GM21529 (cell line): ENCODE measurements around the gene HIRA.
"Not testable (repeated sequence)": the region's sequence is repeated elsewhere in the genome, so short reads cannot be mapped to it uniquely, and the experiment has no call there.

Experiments
- ATAC-seq: cut with Tn5 transposase; IDR thresholded peaks from one replicate; pipeline ENCODE4 v1.9.1; 2021; ENCODE audit not compliant: unreplicated experiment

HIRA gene

GRCh38 chr22:19445279-19445982 lies 13.9 kb upstream of the HIRA start:
- not testable (repeated sequence) for ATAC-seq

DNA sequence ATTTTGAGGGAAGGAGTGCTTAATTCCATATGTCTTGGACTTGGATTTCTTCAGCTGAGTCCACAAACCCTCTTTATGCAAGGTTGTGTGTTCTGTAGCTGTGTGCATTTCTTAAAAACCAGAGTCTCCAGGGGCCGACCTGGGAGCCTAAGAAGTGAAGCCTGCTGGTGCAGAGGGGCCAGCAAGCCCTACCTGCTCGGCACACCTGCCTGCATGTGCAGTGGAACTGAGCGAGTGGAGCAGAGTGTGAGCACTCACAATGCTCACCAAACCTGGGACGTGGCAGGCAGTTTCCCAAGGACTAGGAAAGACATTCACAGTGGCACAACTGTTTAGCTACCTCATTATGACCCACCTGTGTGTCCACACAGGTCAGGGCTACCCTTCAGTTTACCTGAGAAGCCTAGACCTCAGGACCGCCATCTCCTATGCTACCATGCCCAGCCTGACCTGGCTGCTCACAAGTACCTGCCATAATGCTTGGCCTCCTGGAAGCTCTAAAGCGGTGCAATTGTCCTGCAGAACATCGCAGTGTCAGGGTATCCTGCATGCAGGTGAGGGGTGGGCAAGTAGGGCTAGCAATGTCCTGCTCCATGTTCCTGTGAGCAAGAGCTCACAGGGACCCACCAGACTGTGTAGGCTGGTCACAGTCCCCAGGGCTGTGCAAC lies 12.1 kb upstream of the HIRA start:
- no peak for ATAC-seq

DNA sequence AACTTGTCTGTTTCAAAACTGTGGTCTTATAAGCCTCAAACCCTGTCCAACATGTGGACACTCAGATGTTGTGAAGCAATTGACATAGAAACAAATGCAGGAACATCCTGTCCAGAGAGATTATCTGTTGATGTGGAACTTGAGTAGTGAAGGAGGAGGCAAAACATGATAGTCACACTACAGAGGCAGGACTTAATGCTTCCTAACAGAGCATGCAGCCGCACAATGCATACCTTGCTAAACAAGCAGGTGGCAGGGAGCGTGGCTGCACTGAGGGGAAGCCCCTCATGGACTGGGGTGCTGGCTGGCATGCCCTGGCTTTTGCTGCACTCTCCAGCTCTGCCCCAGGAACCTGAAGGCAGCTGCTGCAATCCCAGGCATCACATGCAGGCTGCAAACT lies 10.6 kb upstream of the HIRA start:
- no peak for ATAC-seq

DNA sequence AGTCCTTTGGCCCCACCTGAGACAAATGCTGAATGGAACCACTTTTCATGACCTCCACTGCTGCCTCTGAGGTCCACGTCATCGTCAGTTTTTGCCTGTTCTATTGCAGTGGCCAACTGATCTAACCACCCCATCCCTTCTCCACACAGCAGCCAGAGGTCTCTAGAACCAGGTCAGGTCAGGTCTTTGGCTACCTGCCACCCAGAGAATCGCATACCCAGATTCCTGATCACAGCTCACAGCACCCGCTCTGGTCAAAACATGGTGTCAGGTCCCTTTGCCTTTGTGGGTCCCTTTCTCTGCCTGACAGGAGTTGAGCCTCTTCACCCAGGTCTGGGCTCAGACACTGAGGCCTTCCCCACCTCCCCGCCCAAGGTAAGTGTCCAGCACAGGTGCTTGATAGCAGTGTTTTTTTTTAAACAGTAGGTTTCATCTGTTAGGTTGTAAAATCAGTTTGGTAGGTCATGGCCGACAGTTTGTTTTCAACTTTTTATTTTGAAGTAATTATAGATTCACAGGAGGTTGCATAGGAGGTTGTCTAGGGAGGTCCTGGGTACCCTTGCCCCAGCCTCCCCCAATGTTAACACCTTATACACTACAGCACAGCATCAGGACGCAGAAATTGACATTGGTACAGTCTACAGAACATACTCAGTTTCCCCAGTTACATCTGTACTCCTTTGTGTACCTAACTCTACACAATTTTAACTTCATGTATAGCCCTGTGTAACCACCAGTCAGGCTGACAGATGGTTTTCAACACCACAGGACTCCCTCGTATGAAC lies 9.1 kb upstream of the HIRA start:
- ATAC-seq: no peak

DNA sequence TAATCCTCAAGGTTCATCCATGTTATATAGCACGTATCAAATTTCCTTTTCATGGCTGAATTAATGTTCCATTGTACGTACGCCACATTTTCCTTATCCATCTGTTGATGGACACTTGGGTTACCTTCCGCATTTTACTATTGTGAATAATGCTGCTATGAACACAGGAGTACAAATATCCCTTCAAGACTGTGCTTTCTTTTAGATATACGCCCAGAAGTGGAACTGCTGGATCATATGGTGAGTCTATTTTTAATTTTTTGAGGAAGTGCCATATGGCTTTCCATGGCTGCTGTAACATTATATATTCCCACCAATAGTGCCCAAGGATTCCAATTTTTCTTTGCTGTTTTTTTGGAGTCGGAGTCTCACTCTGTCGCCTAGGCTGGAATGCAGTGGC lies 6.8 kb upstream of the HIRA start:
- ATAC-seq: no peak

- not testable (repeated sequence) for ATAC-seq
Measured at GRCh38 chr22:19436444-19437161, 5.1 kb upstream of the HIRA start.

GRCh38 chr22:19434829-19435580 lies 3.5 kb upstream of the HIRA start:
- no peak for ATAC-seq

DNA sequence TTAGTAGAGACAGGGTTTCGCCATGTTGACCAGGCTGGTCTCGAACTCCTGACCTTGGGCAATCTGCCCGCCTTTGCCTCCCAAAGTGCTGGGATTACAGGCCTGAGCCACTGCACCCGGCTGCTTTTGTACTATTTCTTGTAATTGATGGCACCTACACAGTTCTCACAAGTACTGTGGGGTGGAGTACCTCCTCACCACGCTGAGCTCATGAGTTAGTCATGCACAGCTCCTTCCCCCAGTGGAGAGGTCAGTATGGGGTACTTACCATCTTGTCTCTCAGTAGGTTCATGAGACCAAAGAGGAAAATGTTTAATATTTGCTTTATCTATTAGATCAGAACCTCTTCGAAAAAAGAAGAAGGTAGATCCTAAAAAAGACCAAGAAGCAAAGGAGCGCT lies 2.9 kb upstream of the HIRA start:
- ATAC-seq: no peak

GRCh38 chr22:19432133-19432851 lies 759 bp upstream of the HIRA start, which contains the start of gene MRPL40:
TSS of gene MRPL40 (plus strand) at chr22:19432545. CDS start at chr22:19432555, 10 bp downstream.
- ATAC-seq: peak; percentile 78

DNA sequence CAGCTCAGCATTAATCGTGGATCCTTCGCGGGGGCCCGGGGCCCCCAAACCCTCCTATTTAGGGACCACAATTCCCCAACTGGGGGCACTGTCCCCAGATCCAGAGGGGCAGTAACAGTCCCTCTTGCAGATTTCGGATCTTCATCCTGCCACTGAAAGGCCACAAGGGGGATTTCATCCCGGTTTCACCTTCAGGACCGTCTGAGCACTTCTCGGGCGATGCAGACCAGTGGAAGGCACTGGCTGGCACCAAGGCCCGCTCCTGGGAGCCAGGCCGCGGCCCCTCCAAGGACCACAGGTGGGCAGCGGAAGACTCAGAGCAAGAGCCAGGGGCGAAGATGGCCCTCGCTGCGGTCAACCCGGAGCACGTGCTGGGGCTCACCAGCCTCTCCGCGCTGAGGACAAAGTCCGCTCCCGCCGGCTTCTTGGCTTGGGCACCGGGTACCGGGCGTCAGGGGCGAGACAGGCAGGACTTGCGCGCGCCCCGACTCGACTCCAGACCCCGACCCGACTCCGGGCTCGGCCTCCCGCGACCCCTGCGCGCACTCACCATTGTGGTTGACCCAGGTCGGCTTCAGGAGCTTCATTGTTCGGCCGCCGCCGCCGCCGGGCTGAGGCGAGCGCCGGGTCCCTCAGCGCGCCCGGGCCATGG lies 517 bp downstream of the HIRA start:
- ATAC-seq: no peak

DNA sequence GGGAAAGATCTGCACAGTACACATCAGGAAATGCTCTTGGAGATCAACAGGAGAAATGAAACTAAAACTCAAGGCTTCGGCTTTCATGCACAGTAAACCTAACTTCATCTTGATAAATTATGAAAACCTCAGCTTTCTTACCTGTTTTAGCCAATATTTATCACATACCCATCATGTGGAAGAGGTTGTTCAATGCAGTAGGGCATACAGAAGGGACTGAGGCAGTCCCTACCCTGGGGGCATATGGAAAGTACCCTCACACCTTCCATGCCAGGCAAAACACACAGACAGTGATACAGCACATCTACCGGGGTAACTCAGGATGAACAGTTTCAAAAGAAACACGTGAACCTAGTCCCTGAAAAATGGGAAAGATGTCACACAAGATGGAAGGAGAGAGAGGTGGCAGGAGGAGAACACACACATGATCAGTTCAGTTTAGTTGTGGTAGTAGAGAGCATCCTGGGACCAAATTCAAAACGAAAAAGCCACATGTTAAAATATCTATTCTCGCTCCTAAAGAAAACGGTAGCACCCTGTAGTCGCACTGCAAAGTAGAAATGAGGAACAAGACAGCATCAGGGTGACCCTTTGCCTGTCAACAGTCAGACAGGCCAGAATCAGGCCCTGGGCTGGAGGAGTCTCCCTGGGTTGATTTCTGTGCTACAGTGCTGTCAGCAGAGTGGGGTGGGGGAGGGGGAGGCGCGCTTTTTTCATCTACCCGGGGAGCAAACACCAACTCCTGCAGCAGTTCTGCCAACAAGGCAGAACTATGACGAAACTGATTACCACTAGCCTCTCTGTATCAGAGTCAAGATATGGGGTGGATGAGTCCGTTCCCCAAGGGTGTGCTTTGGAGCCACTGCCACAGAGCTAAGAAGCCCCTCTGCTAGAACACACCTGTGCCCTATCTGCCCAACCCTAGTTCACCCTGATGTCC lies 1.3 kb downstream of the HIRA start:
- no peak for ATAC-seq

DNA sequence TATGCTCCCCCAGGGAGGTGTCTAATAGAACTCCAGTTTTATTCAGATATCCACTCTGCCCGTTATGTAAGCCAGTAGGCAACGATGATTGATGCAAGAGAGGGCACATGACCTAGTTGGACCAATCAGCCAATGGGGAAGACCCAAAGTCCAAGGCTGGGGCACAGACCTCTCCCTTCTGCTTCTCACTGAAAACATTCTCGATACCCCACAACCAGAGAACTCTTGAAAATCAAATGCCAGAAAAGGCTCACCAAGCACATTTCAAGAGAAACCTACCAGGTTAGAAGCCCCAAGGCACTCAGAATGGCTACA lies 7.4 kb downstream of the HIRA start:
- no peak for ATAC-seq

GRCh38 chr22:19422440-19423301 lies 8.9 kb downstream of the HIRA start:
- no peak for ATAC-seq

DNA sequence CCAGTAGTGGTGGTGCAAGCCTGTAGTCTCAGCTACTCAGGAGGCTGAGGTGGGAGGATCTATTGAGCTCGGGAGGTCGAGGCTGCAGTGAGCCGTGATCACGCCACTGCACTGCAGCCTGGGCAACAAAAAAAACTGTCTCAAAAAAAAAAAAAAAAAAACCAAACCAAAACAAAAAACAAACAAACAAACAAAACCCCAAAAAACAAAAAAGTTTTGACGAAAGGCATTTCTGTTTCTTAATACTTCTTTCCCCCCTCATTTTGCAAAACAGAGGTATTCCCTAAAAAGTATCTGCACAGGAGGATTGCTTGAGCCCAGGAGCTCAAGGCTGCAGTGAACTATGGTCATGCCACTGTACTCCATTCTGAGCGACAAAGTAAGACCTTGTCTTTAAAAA lies 11.2 kb downstream of the HIRA start:
- no peak for ATAC-seq

GRCh38 chr22:19419464-19420178 lies 11.9 kb downstream of the HIRA start:
- peak; percentile 67 for ATAC-seq

DNA sequence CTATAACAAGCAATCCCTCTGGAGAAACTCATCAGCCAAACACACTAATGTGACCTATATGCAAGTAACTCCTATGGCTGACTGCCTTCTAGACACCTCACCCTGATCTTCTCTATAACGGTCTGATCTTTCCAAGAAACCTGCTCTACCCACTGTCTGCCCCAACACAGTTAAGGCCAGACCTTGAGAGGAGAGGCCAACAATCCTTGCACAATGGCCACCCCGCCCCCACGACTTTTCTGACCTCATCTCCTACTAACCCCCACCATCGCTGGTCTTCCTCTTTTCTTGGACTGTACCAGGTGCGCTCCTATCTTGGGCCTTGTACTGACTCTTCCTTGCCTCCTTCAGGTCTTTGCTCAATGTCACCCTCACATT lies 12.5 kb downstream of the HIRA start:
- ATAC-seq: no peak

GRCh38 chr22:19412923-19413322 lies 18.6 kb downstream of the HIRA start:
- no peak for ATAC-seq
